NOMO-1 treated with dmso at 0.1 percent for 144 hours (cell line): Measurements from ENCODE around the gene RAB38.

Experiments used
- DNase-seq: peaks from one replicate; lab custom pipeline; 2025; ENCODE audit not compliant: unreplicated experiment; lab: John Stamatoyannopoulos, UW

Gene RAB38

GRCh38 chr11:88105526-88105925 is 69.7 kb downstream of the RAB38 start:
- DNase-seq = no peak

GRCh38 chr11:88104408-88104807 is 70.8 kb downstream of the RAB38 start:
- DNase-seq = no peak

GRCh38 chr11:88103337-88104206 is 71.7 kb downstream of the RAB38 start:
- DNase-seq = peak; percentile 5

GRCh38 chr11:88102598-88102934 is 72.7 kb downstream of the RAB38 start:
- DNase-seq = peak; percentile 27

- DNase-seq = no peak
Measured at GRCh38 chr11:88101881-88102597, 73.2 kb downstream of the RAB38 start.

- no peak for DNase-seq
Measured at GRCh38 chr11:88100151-88100550, 75.1 kb downstream of the RAB38 start.

- DNase-seq = no peak
Measured at GRCh38 chr11:88098289-88098688, 77.0 kb downstream of the RAB38 start.

- DNase-seq = no peak
Measured at GRCh38 chr11:88089134-88089533, 86.1 kb downstream of the RAB38 start.

GRCh38 chr11:88087337-88087736 is 87.9 kb downstream of the RAB38 start:
- no peak for DNase-seq

- no peak for DNase-seq
Measured at GRCh38 chr11:88086297-88086696, 88.9 kb downstream of the RAB38 start.

GRCh38 chr11:88070437-88070836 is 104.8 kb downstream of the RAB38 start:
- DNase-seq = no peak

GRCh38 chr11:88068848-88069554 is 106.2 kb downstream of the RAB38 start:
- DNase-seq = no peak

- DNase-seq = no peak
Measured at GRCh38 chr11:88066090-88066489, 109.2 kb downstream of the RAB38 start.

GRCh38 chr11:88064097-88064705 is 111.0 kb downstream of the RAB38 start:
- DNase-seq = no peak
